ENCODE measurements around the gene F2RL2.
"Not testable (repeated sequence)": the region's sequence is repeated elsewhere in the genome, so short reads cannot be mapped to it uniquely, and the experiment has no call there.

The F2RL2 gene

GRCh38 chr5:76607353-76607871 is 15.8 kb downstream of the F2RL2 start:
- no peak overlapping the region for H3K4me3 ChIP-seq (ENCODE audit: low read length in 2 of 2)
- no peaks in the 10 kb centered on the region for H3K9me3 ChIP-seq (ENCODE audit: control insufficient read depth in 2 of 2, low read length in 2 of 2)
- no peak overlapping the region for H3K27ac ChIP-seq (ENCODE audit: low read depth in 2 of 2, low read length in 2 of 2)
- H3K36me3 ChIP-seq (ENCODE audit: control insufficient read depth in 2 of 2, insufficient read depth in 2 of 2, low read length in 2 of 2): peaks cover 21 to 25% of the 10 kb centered on the region in 2 donors
- H3K4me1 ChIP-seq (ENCODE audit: control insufficient read depth in 2 of 2, insufficient read depth in 2 of 2, low read length in 2 of 2): peaks cover 0 to 6% of the 10 kb centered on the region in 2 donors
- H3K27me3 ChIP-seq (ENCODE audit: control insufficient read depth in 2 of 2, insufficient read depth in 2 of 2, low read length in 2 of 2): no peaks in the 10 kb centered on the region
- H3K9ac ChIP-seq (ENCODE audit: low read depth in 1 of 2, low read length in 2 of 2): no peak overlapping the region

GRCh38 chr5:76606701-76607100 is 16.5 kb downstream of the F2RL2 start:
- peaks cover 18 to 26% of the 10 kb centered on the region in 2 donors for H3K36me3 ChIP-seq (ENCODE audit: control insufficient read depth in 2 of 2, insufficient read depth in 2 of 2, low read length in 2 of 2)
- no peak overlapping the region for H3K27ac ChIP-seq (ENCODE audit: low read depth in 2 of 2, low read length in 2 of 2)

GRCh38 chr5:76604838-76605237 is 18.4 kb downstream of the F2RL2 start:
- Histone ChIP-seq H3K27me3 (ENCODE audit: control insufficient read depth in 2 of 2, insufficient read depth in 2 of 2, low read length in 2 of 2) (no peaks in the 10 kb centered on the region), H3K9me3 (ENCODE audit: control insufficient read depth in 2 of 2, low read length in 2 of 2) (no peaks in the 10 kb centered on the region), H3K4me3 (ENCODE audit: low read length in 2 of 2) (no peak overlapping the region), H3K27ac (ENCODE audit: low read depth in 2 of 2, low read length in 2 of 2) (no peak overlapping the region), H3K4me1 (ENCODE audit: control insufficient read depth in 2 of 2, insufficient read depth in 2 of 2, low read length in 2 of 2) (peaks cover 0 to 6% of the 10 kb centered on the region in 2 donors), H3K9ac (ENCODE audit: low read depth in 1 of 2, low read length in 2 of 2) (no peak overlapping the region), H3K36me3 (ENCODE audit: control insufficient read depth in 2 of 2, insufficient read depth in 2 of 2, low read length in 2 of 2) (peaks cover 9 to 18% of the 10 kb centered on the region in 2 donors)

More at GRCh38 chr5:76606701-76607100, 16.5 kb downstream of the F2RL2 start:
- Histone ChIP-seq H3K9ac (ENCODE audit: low read depth in 1 of 2, low read length in 2 of 2) (no peak overlapping the region), H3K4me3 (ENCODE audit: low read length in 2 of 2) (no peak overlapping the region), H3K9me3 (ENCODE audit: control insufficient read depth in 2 of 2, low read length in 2 of 2) (no peaks in the 10 kb centered on the region), H3K27me3 (ENCODE audit: control insufficient read depth in 2 of 2, insufficient read depth in 2 of 2, low read length in 2 of 2) (no peaks in the 10 kb centered on the region), H3K4me1 (ENCODE audit: control insufficient read depth in 2 of 2, insufficient read depth in 2 of 2, low read length in 2 of 2) (peaks cover 0 to 6% of the 10 kb centered on the region in 2 donors)

- H3K4me1 ChIP-seq (ENCODE audit: control insufficient read depth in 2 of 2, insufficient read depth in 2 of 2, low read length in 2 of 2); H3K27me3 ChIP-seq (ENCODE audit: control insufficient read depth in 2 of 2, insufficient read depth in 2 of 2, low read length in 2 of 2); H3K27ac ChIP-seq (ENCODE audit: low read depth in 2 of 2, low read length in 2 of 2); H3K9ac ChIP-seq (ENCODE audit: low read depth in 1 of 2, low read length in 2 of 2); H3K9me3 ChIP-seq (ENCODE audit: control insufficient read depth in 2 of 2, low read length in 2 of 2); H3K4me3 ChIP-seq (ENCODE audit: low read length in 2 of 2): not testable (repeated sequence)
- peaks cover 9 to 18% of the 10 kb centered on the region in 2 donors for H3K36me3 ChIP-seq (ENCODE audit: control insufficient read depth in 2 of 2, insufficient read depth in 2 of 2, low read length in 2 of 2)
These were observed 19.2 kb downstream of the F2RL2 start for GRCh38 chr5:76603991-76604390.

- Histone ChIP-seq H3K36me3 (ENCODE audit: control insufficient read depth in 2 of 2, insufficient read depth in 2 of 2, low read length in 2 of 2) (peaks cover 16 to 17% of the 10 kb centered on the region in 2 donors), H3K27ac (ENCODE audit: low read depth in 2 of 2, low read length in 2 of 2) (no peak overlapping the region), H3K27me3 (ENCODE audit: control insufficient read depth in 2 of 2, insufficient read depth in 2 of 2, low read length in 2 of 2) (no peaks in the 10 kb centered on the region), H3K9ac (ENCODE audit: low read depth in 1 of 2, low read length in 2 of 2) (no peak overlapping the region), H3K9me3 (ENCODE audit: control insufficient read depth in 2 of 2, low read length in 2 of 2) (no peaks in the 10 kb centered on the region), H3K4me3 (ENCODE audit: low read length in 2 of 2) (no peak overlapping the region), H3K4me1 (ENCODE audit: control insufficient read depth in 2 of 2, insufficient read depth in 2 of 2, low read length in 2 of 2) (peaks cover 0 to 6% of the 10 kb centered on the region in 2 donors)
These were observed 21.0 kb downstream of the F2RL2 start for GRCh38 chr5:76602094-76602726.

- no peak overlapping the region for H3K9ac ChIP-seq (ENCODE audit: low read depth in 1 of 2, low read length in 2 of 2)
- H3K36me3 ChIP-seq (ENCODE audit: control insufficient read depth in 2 of 2, insufficient read depth in 2 of 2, low read length in 2 of 2): peaks cover 13 to 18% of the 10 kb centered on the region in 2 donors
- no peaks in the 10 kb centered on the region for H3K9me3 ChIP-seq (ENCODE audit: control insufficient read depth in 2 of 2, low read length in 2 of 2)
- H3K4me3 ChIP-seq (ENCODE audit: low read length in 2 of 2): no peak overlapping the region
- peaks cover 0 to 6% of the 10 kb centered on the region in 2 donors for H3K4me1 ChIP-seq (ENCODE audit: control insufficient read depth in 2 of 2, insufficient read depth in 2 of 2, low read length in 2 of 2)
- H3K27me3 ChIP-seq (ENCODE audit: control insufficient read depth in 2 of 2, insufficient read depth in 2 of 2, low read length in 2 of 2): no peaks in the 10 kb centered on the region
- no peak overlapping the region for H3K27ac ChIP-seq (ENCODE audit: low read depth in 2 of 2, low read length in 2 of 2)
These were observed 21.7 kb downstream of the F2RL2 start for GRCh38 chr5:76601470-76601869.

- H3K27ac ChIP-seq (ENCODE audit: low read depth in 2 of 2, low read length in 2 of 2): no peak overlapping the region
- H3K36me3 ChIP-seq (ENCODE audit: control insufficient read depth in 2 of 2, insufficient read depth in 2 of 2, low read length in 2 of 2): peaks cover 15 to 18% of the 10 kb centered on the region in 2 donors
- H3K27me3 ChIP-seq (ENCODE audit: control insufficient read depth in 2 of 2, insufficient read depth in 2 of 2, low read length in 2 of 2): no peaks in the 10 kb centered on the region
- no peak overlapping the region for H3K4me3 ChIP-seq (ENCODE audit: low read length in 2 of 2)
- no peak overlapping the region for H3K9ac ChIP-seq (ENCODE audit: low read depth in 1 of 2, low read length in 2 of 2)
- H3K9me3 ChIP-seq (ENCODE audit: control insufficient read depth in 2 of 2, low read length in 2 of 2): no peaks in the 10 kb centered on the region
- peaks cover 0 to 6% of the 10 kb centered on the region in 2 donors for H3K4me1 ChIP-seq (ENCODE audit: control insufficient read depth in 2 of 2, insufficient read depth in 2 of 2, low read length in 2 of 2)
These were observed 22.5 kb downstream of the F2RL2 start for GRCh38 chr5:76600716-76601115.

- Histone ChIP-seq H3K4me1 (ENCODE audit: control insufficient read depth in 2 of 2, insufficient read depth in 2 of 2, low read length in 2 of 2) (no peaks in the 10 kb centered on the region), H3K9me3 (ENCODE audit: control insufficient read depth in 2 of 2, low read length in 2 of 2) (no peaks in the 10 kb centered on the region), H3K27me3 (ENCODE audit: control insufficient read depth in 2 of 2, insufficient read depth in 2 of 2, low read length in 2 of 2) (no peaks in the 10 kb centered on the region), H3K27ac (ENCODE audit: low read depth in 2 of 2, low read length in 2 of 2) (no peak overlapping the region), H3K9ac (ENCODE audit: low read depth in 1 of 2, low read length in 2 of 2) (no peak overlapping the region), H3K36me3 (ENCODE audit: control insufficient read depth in 2 of 2, insufficient read depth in 2 of 2, low read length in 2 of 2) (peaks cover 14 to 18% of the 10 kb centered on the region in 2 donors), H3K4me3 (ENCODE audit: low read length in 2 of 2) (no peak overlapping the region)
These were observed 24.7 kb downstream of the F2RL2 start for GRCh38 chr5:76598531-76598930.

GRCh38 chr5:76595755-76596481 is 27.3 kb downstream of the F2RL2 start:
- Histone ChIP-seq H3K9me3 (ENCODE audit: control insufficient read depth in 2 of 2, low read length in 2 of 2) (no peaks in the 10 kb centered on the region), H3K4me3 (ENCODE audit: low read length in 2 of 2) (no peak overlapping the region), H3K36me3 (ENCODE audit: control insufficient read depth in 2 of 2, insufficient read depth in 2 of 2, low read length in 2 of 2) (peaks cover 21 to 23% of the 10 kb centered on the region in 2 donors), H3K4me1 (ENCODE audit: control insufficient read depth in 2 of 2, insufficient read depth in 2 of 2, low read length in 2 of 2) (no peaks in the 10 kb centered on the region), H3K27ac (ENCODE audit: low read depth in 2 of 2, low read length in 2 of 2) (no peak overlapping the region), H3K9ac (ENCODE audit: low read depth in 1 of 2, low read length in 2 of 2) (no peak overlapping the region), H3K27me3 (ENCODE audit: control insufficient read depth in 2 of 2, insufficient read depth in 2 of 2, low read length in 2 of 2) (no peaks in the 10 kb centered on the region)

- Histone ChIP-seq H3K27ac (ENCODE audit: low read depth in 2 of 2, low read length in 2 of 2) (no peak overlapping the region), H3K4me3 (ENCODE audit: low read length in 2 of 2) (no peak overlapping the region), H3K9me3 (ENCODE audit: control insufficient read depth in 2 of 2, low read length in 2 of 2) (no peaks in the 10 kb centered on the region), H3K36me3 (ENCODE audit: control insufficient read depth in 2 of 2, insufficient read depth in 2 of 2, low read length in 2 of 2) (peaks cover 25 to 31% of the 10 kb centered on the region in 2 donors), H3K4me1 (ENCODE audit: control insufficient read depth in 2 of 2, insufficient read depth in 2 of 2, low read length in 2 of 2) (no peaks in the 10 kb centered on the region), H3K9ac (ENCODE audit: low read depth in 1 of 2, low read length in 2 of 2) (no peak overlapping the region), H3K27me3 (ENCODE audit: control insufficient read depth in 2 of 2, insufficient read depth in 2 of 2, low read length in 2 of 2) (no peaks in the 10 kb centered on the region)
These were observed 29.1 kb downstream of the F2RL2 start for GRCh38 chr5:76594107-76594506.
